Activated CD4-positive, alpha-beta memory T cell treated with anti-CD3 and anti-CD28 coated beads for 36 hours (primary cell): ENCODE data around the gene SHROOM1. TPM values are rescaled to one million over a fixed set of nuclear protein-coding genes. Genes with fewer than 3 reads are reported as not detected.
"Not testable (repeated sequence)": the region's sequence is repeated elsewhere in the genome, so short reads cannot be mapped to it uniquely, and the experiment has no call there.

Experiments used
- CTCF ChIA-PET: fragments of 350-600 bp; sonication (Branson Sonifier 250); formaldehyde crosslinking; loops from one replicate; lab custom pipeline; 2021; ENCODE audit warnings: antibody characterized with exemption, inconsistent platforms; lab: Charles Lee
- POLR2A ChIA-PET: fragments of 350-600 bp; sonication (Branson Sonifier 250); formaldehyde crosslinking; loops from one replicate; lab custom pipeline; 2021; ENCODE audit warnings: antibody characterized with exemption; lab: Charles Lee
- DNase-seq: peaks from one replicate; pipeline ENCODE4 v3.0.0-alpha.2; 2020
- H3K27ac Mint-ChIP-seq: one replicate; pipeline ENCODE4 v1.8.0; 2021; ENCODE audit warnings: mixed read lengths
- H3K27me3 Mint-ChIP-seq: one replicate; pipeline ENCODE4 v1.8.0; 2021; ENCODE audit warnings: mixed read lengths
- H3K36me3 Mint-ChIP-seq: one replicate; pipeline ENCODE4 v1.8.0; 2021; ENCODE audit warnings: mixed read lengths
- H3K4me1 Mint-ChIP-seq: one replicate; pipeline ENCODE4 v1.8.0; 2021; ENCODE audit warnings: low read depth, mixed read lengths
- H3K4me3 Mint-ChIP-seq: one replicate; pipeline ENCODE4 v1.8.0; 2021; ENCODE audit warnings: mild to moderate bottlenecking, mixed read lengths
- H3K9me3 Mint-ChIP-seq: one replicate; pipeline ENCODE4 v1.8.0; 2021; ENCODE audit warnings: mixed read lengths
- intact Hi-C: fragments of 100-400 bp; cut with micrococcal nuclease; formaldehyde crosslinking; loops from one replicate; pipeline ENCODE4 v1.15.1; 2023
- total RNA-seq, 2 experiments: library from RNA; stranded (reverse); gene quantifications; one replicate each; pipeline ENCODE4 v1.2.3, GENCODE V29; 2021

Gene SHROOM1
- total RNA-seq, 2 experiments from 2014 or later = 1.2 to 1.6 TPM

- H3K36me3 Mint-ChIP-seq = peaks cover 23% of the 10 kb centered on the region
- no peak for DNase-seq
- H3K4me3 Mint-ChIP-seq = peak overlapping the region; percentile 100
- ChIA-PET CTCF (interaction anchor here (0.7 to 2.1 kb wide), 3 partner anchors 16 to 38 kb away, joined by 3 to 11 read pairs (median 3); partner anchors contain the start of gene SHROOM1), POLR2A (interaction anchor here (0.9 to 2.1 kb wide), 3 partner anchors 10 to 495 kb away, joined by 3 to 8 read pairs (median 4); partner anchors contain the start of gene AFF4)
- H3K27me3 Mint-ChIP-seq = no peaks in the 10 kb centered on the region
- peaks cover 28% of the 10 kb centered on the region for H3K4me1 Mint-ChIP-seq
- H3K27ac Mint-ChIP-seq = peak overlapping the region; percentile 99
- H3K9me3 Mint-ChIP-seq = no peaks in the 10 kb centered on the region
- intact Hi-C loops = loop anchor here (2.0 to 5.0 kb wide), 3 partner anchors 130 to 340 kb away; partner anchors contain the start of genes KIF3A and ZCCHC10
Measured at GRCh38 chr5:132867046-132867451, 36.6 kb upstream of the SHROOM1 start.

- POLR2A ChIA-PET = interaction anchor here (0.6 to 2.1 kb wide), 6 partner anchors 10 to 495 kb away, joined by 3 to 8 read pairs (median 3); partner anchors contain the start of gene AFF4
- intact Hi-C loops = loop anchor here (1.0 to 5.0 kb wide), 6 partner anchors 89 to 339 kb away; partner anchors contain the start of genes AFF4, HSPA4, KIF3A and SEPTIN8
- Mint-ChIP-seq H3K4me1 (peaks cover 28% of the 10 kb centered on the region), H3K36me3 (peaks cover 23% of the 10 kb centered on the region), H3K27me3 (no peaks in the 10 kb centered on the region), H3K4me3 (peak within 1 kb of the TSS; percentile 100), H3K9me3 (no peaks in the 10 kb centered on the region), H3K27ac (peak within 1 kb of the TSS; percentile 99)
- DNase-seq = peak; percentile 95
- CTCF ChIA-PET = interaction anchor here (1.2 to 2.1 kb wide), 2 partner anchors 16 to 38 kb away, joined by 3 to 11 read pairs; no protein-coding TSS in a partner anchor
Measured at GRCh38 chr5:132866342-132867045, 36.0 kb upstream of the SHROOM1 start, which contains the start of the genes GDF9 and UQCRQ. GDF9 (minus strand) TSS chr5:132866469; CDS start chr5:132864533, 1,936 bp downstream. UQCRQ (plus strand) TSS chr5:132866642; CDS start chr5:132866882, 240 bp downstream.

- H3K36me3 Mint-ChIP-seq = peaks cover 23% of the 10 kb centered on the region
- H3K4me3 Mint-ChIP-seq = peak overlapping the region; percentile 100
- intact Hi-C loops = loop anchor here (1.0 to 5.0 kb wide), 6 partner anchors 89 to 339 kb away; partner anchors contain the start of genes AFF4, HSPA4, KIF3A and SEPTIN8
- H3K9me3 Mint-ChIP-seq = no peaks in the 10 kb centered on the region
- ChIA-PET CTCF (interaction anchor here (2.1 kb wide), 1 partner anchor 17 kb away, joined by 11 read pairs; no protein-coding TSS in a partner anchor), POLR2A (interaction anchor here (0.6 to 2.1 kb wide), 4 partner anchors 11 to 97 kb away, joined by 3 to 8 read pairs (median 3); partner anchors contain the start of gene AFF4)
- H3K27me3 Mint-ChIP-seq = no peaks in the 10 kb centered on the region
- no peak for DNase-seq
- H3K4me1 Mint-ChIP-seq = peaks cover 28% of the 10 kb centered on the region
- peak overlapping the region; percentile 99 for H3K27ac Mint-ChIP-seq
Measured at GRCh38 chr5:132865668-132866341, 35.4 kb upstream of the SHROOM1 start.

GRCh38 chr5:132860742-132861141, 30.3 kb upstream of the SHROOM1 start:
- POLR2A ChIA-PET = no interaction called here

GRCh38 chr5:132859889-132860437, 29.5 kb upstream of the SHROOM1 start:
- ChIA-PET CTCF (interaction anchor here (0.9 to 1.3 kb wide), 2 partner anchors 12 to 24 kb away, joined by 3 read pairs; no protein-coding TSS in a partner anchor), POLR2A (no interaction called here)
- H3K4me1 Mint-ChIP-seq = peaks cover 2% of the 10 kb centered on the region
- H3K4me3 Mint-ChIP-seq = no peak overlapping the region
- H3K36me3 Mint-ChIP-seq = no peaks in the 10 kb centered on the region
- peaks cover 2% of the 10 kb centered on the region for H3K27me3 Mint-ChIP-seq
- no peaks in the 10 kb centered on the region for H3K9me3 Mint-ChIP-seq
- DNase-seq = no peak
- H3K27ac Mint-ChIP-seq = no peak overlapping the region
- intact Hi-C loops = no loop called here

More at GRCh38 chr5:132860742-132861141, 30.3 kb upstream of the SHROOM1 start:
- no peaks in the 10 kb centered on the region for H3K36me3 Mint-ChIP-seq
- no peak overlapping the region for H3K27ac Mint-ChIP-seq
- H3K4me3 Mint-ChIP-seq = no peak overlapping the region
- H3K27me3 Mint-ChIP-seq = no peaks in the 10 kb centered on the region
- no peak for DNase-seq
- peaks cover 8% of the 10 kb centered on the region for H3K4me1 Mint-ChIP-seq
- CTCF ChIA-PET = interaction anchor here (0.7 to 1.3 kb wide), 2 partner anchors 23 to 567 kb away, joined by 3 read pairs; no protein-coding TSS in a partner anchor
- no peaks in the 10 kb centered on the region for H3K9me3 Mint-ChIP-seq
- intact Hi-C loops = no loop called here

GRCh38 chr5:132856011-132856410, 25.6 kb upstream of the SHROOM1 start:
- intact Hi-C loops = no loop called here
- ChIA-PET POLR2A (no interaction called here), CTCF (no interaction called here)
- DNase-seq = no peak
- H3K27ac Mint-ChIP-seq = no peak overlapping the region
- H3K4me3 Mint-ChIP-seq = no peak overlapping the region
- H3K27me3 Mint-ChIP-seq = peaks cover 2% of the 10 kb centered on the region
- no peaks in the 10 kb centered on the region for H3K36me3 Mint-ChIP-seq
- H3K9me3 Mint-ChIP-seq = no peaks in the 10 kb centered on the region
- peaks cover 4% of the 10 kb centered on the region for H3K4me1 Mint-ChIP-seq

GRCh38 chr5:132854992-132855391, 24.5 kb upstream of the SHROOM1 start:
- H3K9me3 Mint-ChIP-seq, H3K4me1 Mint-ChIP-seq, H3K27me3 Mint-ChIP-seq, H3K4me3 Mint-ChIP-seq, intact Hi-C loops, CTCF ChIA-PET, DNase-seq, H3K36me3 Mint-ChIP-seq, H3K27ac Mint-ChIP-seq: not testable (repeated sequence)
- POLR2A ChIA-PET = interaction anchor here (0.7 kb wide), 1 partner anchor 11 kb away, joined by 3 read pairs; the partner anchor contains the start of genes GDF9 and UQCRQ

GRCh38 chr5:132854301-132854700, 23.9 kb upstream of the SHROOM1 start:
- H3K4me3 Mint-ChIP-seq = no peak overlapping the region
- no peaks in the 10 kb centered on the region for H3K36me3 Mint-ChIP-seq
- intact Hi-C loops = no loop called here
- peaks cover 2% of the 10 kb centered on the region for H3K27me3 Mint-ChIP-seq
- no peak for DNase-seq
- no peak overlapping the region for H3K27ac Mint-ChIP-seq
- ChIA-PET CTCF (interaction anchor here (0.6 kb wide), 1 partner anchor 798 kb away, joined by 3 read pairs; no protein-coding TSS in a partner anchor), POLR2A (no interaction called here)
- no peaks in the 10 kb centered on the region for H3K9me3 Mint-ChIP-seq
- peaks cover 1% of the 10 kb centered on the region for H3K4me1 Mint-ChIP-seq

GRCh38 chr5:132853790-132854189, 23.3 kb upstream of the SHROOM1 start:
- no peaks in the 10 kb centered on the region for H3K9me3 Mint-ChIP-seq
- no peaks in the 10 kb centered on the region for H3K36me3 Mint-ChIP-seq
- intact Hi-C loops = no loop called here
- no peak for DNase-seq
- peaks cover 1% of the 10 kb centered on the region for H3K4me1 Mint-ChIP-seq
- peaks cover 2% of the 10 kb centered on the region for H3K27me3 Mint-ChIP-seq
- CTCF ChIA-PET = no interaction called here
- POLR2A ChIA-PET = no interaction called here
- H3K4me3 Mint-ChIP-seq = no peak overlapping the region
- no peak overlapping the region for H3K27ac Mint-ChIP-seq

GRCh38 chr5:132853323-132853722, 22.9 kb upstream of the SHROOM1 start:
- CTCF ChIA-PET = no interaction called here
- H3K4me1 Mint-ChIP-seq = peaks cover 1% of the 10 kb centered on the region
- intact Hi-C loops = no loop called here
- H3K27ac Mint-ChIP-seq = no peak overlapping the region
- no peak overlapping the region for H3K4me3 Mint-ChIP-seq
- no peaks in the 10 kb centered on the region for H3K36me3 Mint-ChIP-seq
- H3K9me3 Mint-ChIP-seq = no peaks in the 10 kb centered on the region
- POLR2A ChIA-PET = no interaction called here
- peaks cover 2% of the 10 kb centered on the region for H3K27me3 Mint-ChIP-seq
- no peak for DNase-seq

- H3K4me3 Mint-ChIP-seq = no peak overlapping the region
- POLR2A ChIA-PET = no interaction called here
- DNase-seq = no peak
- no peak overlapping the region for H3K27ac Mint-ChIP-seq
- H3K9me3 Mint-ChIP-seq = no peaks in the 10 kb centered on the region
- intact Hi-C loops = no loop called here
- H3K36me3 Mint-ChIP-seq = no peaks in the 10 kb centered on the region
- CTCF ChIA-PET = interaction anchor here (0.9 kb wide), 2 partner anchors 21 to 30 kb away, joined by 3 read pairs; no protein-coding TSS in a partner anchor
- H3K27me3 Mint-ChIP-seq = no peaks in the 10 kb centered on the region
- peaks cover 1% of the 10 kb centered on the region for H3K4me1 Mint-ChIP-seq
Measured at GRCh38 chr5:132850066-132850465, 19.6 kb upstream of the SHROOM1 start.
